Endothelial cell of umbilical vein (primary cell): Measurements from ENCODE around the gene DHX30. TPM values are rescaled to one million over a fixed set of nuclear protein-coding genes. Genes with fewer than 3 reads are reported as not detected.

ENCODE experiments used
- BruUV-seq: library from RNA; stranded (reverse); fragments of 400-500 nt; replicated peaks from 2 replicates; lab custom pipeline; 2021; lab: Mats Ljungman, UMichigan
- CTCF ChIA-PET: fragments of 300-600, 350-600 bp; sonication (Branson Sonifier 250); formaldehyde crosslinking; loops from one replicate; lab custom pipeline; 2021; ENCODE audit warnings: antibody characterized with exemption, inconsistent platforms; lab: Charles Lee
- POLR2A ChIA-PET: fragments of 300-600, 350-600 bp; sonication (Branson Sonifier 250); formaldehyde crosslinking; loops from one replicate; lab custom pipeline; 2021; ENCODE audit warnings: antibody characterized with exemption, inconsistent platforms; lab: Charles Lee
- DNase-seq: peaks from one replicate; pipeline ENCODE4 v3.0.0-alpha.2; 2011; ENCODE audit warnings: low read depth, low spot score
- FAIRE-seq: peaks from 2 replicates; lab custom pipeline; 2011; peaks lifted over from hg19 to GRCh38; lab: Jason Lieb, UNC
- H2AFZ ChIP-seq: 2 replicates; pipeline ENCODE4 v1.6.0; 2012; ENCODE audit warnings: low read depth, low read length, control low read depth, inconsistent platforms
- H3K27ac ChIP-seq: 2 replicates; pipeline ENCODE4 v1.5.1; 2011; ENCODE audit warnings: low read depth, mild to moderate bottlenecking, control low read depth, low read length, moderate library complexity; ENCODE audit not compliant: insufficient read depth
- H3K27me3 ChIP-seq, 2 experiments: 2 replicates each; pipeline versions ENCODE4 v1.6.0 to v1.6.1; 2011; ENCODE audit warnings: low read length in 2 of 2, mixed read lengths in 1 of 2; ENCODE audit not compliant: control insufficient read depth in 2 of 2, insufficient read depth in 2 of 2
- H3K36me3 ChIP-seq, 2 experiments: 2 replicates in 1 of 2; 3 replicates in 1 of 2; pipeline ENCODE4 v1.5.1; 2011; ENCODE audit warnings: low read length in 2 of 2, mild to moderate bottlenecking in 1 of 2, moderate library complexity in 1 of 2; ENCODE audit not compliant: control insufficient read depth in 2 of 2, insufficient read depth in 2 of 2; ENCODE audit errors: extremely low read depth in 1 of 2
- H3K4me1 ChIP-seq: 3 replicates; pipeline ENCODE4 v1.5.1; 2011; ENCODE audit warnings: mild to moderate bottlenecking, low read length; ENCODE audit not compliant: control insufficient read depth, insufficient read depth; ENCODE audit errors: extremely low read depth
- H3K4me2 ChIP-seq: 2 replicates; pipeline ENCODE4 v1.6.1; 2011; ENCODE audit warnings: low read length, control low read depth, mixed read lengths; ENCODE audit not compliant: insufficient read depth
- H3K4me3 ChIP-seq, 3 experiments: fragments of 200-600 bp in 1 of 3; sonication (generic), shearing (Covaris generic) in 1 of 3; replicated peaks in 1 of 3; 2 replicates each; pipeline ENCODE4 v1.5.1; 2011 to 2016; ENCODE audit warnings: control low read depth in 3 of 3, low read length in 3 of 3, mild to moderate bottlenecking in 2 of 3, inconsistent platforms in 1 of 3, low read depth in 1 of 3, moderate library complexity in 1 of 3; ENCODE audit not compliant: insufficient read depth in 1 of 3
- H3K79me2 ChIP-seq: 2 replicates; pipeline ENCODE4 v1.6.0; 2012; ENCODE audit warnings: low read length, inconsistent platforms; ENCODE audit not compliant: control insufficient read depth, insufficient read depth
- H3K9ac ChIP-seq: replicated peaks from 2 replicates; pipeline ENCODE3; 2011; ENCODE audit warnings: low read length, control low read depth; ENCODE audit not compliant: insufficient read depth; ENCODE audit errors: extremely low read depth
- H3K9me1 ChIP-seq: replicated peaks from 3 replicates; pipeline ENCODE4 v1.6.0; 2011; ENCODE audit warnings: mild to moderate bottlenecking, low read length; ENCODE audit not compliant: control insufficient read depth, insufficient read depth; ENCODE audit errors: extremely low read depth
- H3K9me3 ChIP-seq: replicated peaks from 2 replicates; pipeline ENCODE4 v1.5.1; 2012; ENCODE audit warnings: low read length, inconsistent platforms; ENCODE audit not compliant: control insufficient read depth, insufficient read depth
- H4K20me1 ChIP-seq: replicated peaks from 2 replicates; pipeline ENCODE3; 2011; ENCODE audit warnings: mild to moderate bottlenecking, low read length; ENCODE audit not compliant: control insufficient read depth, insufficient read depth; ENCODE audit errors: extremely low read depth
- EZH2 ChIP-seq: IDR thresholded peaks from 2 replicates; pipeline ENCODE4 v1.6.1; 2012; ENCODE audit warnings: borderline replicate concordance, low read depth, mild to moderate bottlenecking, moderate library complexity, low read length, inconsistent platforms; ENCODE audit not compliant: severe bottlenecking
- FOS ChIP-seq: IDR thresholded peaks from 2 replicates; pipeline ENCODE4 v1.6.1; 2011; ENCODE audit warnings: mild to moderate bottlenecking, low read length, moderate library complexity, borderline replicate concordance; ENCODE audit not compliant: insufficient read depth
- GATA2 ChIP-seq: IDR thresholded peaks from 2 replicates; pipeline ENCODE4 v1.7.0; 2011; ENCODE audit warnings: low read depth, mild to moderate bottlenecking, moderate library complexity, mixed read lengths, low read length; ENCODE audit not compliant: insufficient read length, insufficient read depth
- JUN ChIP-seq: IDR thresholded peaks from 2 replicates; pipeline ENCODE4 v1.6.1; 2011; ENCODE audit warnings: borderline replicate concordance, low read depth; ENCODE audit not compliant: insufficient read length, insufficient read depth
- MAX ChIP-seq: IDR thresholded peaks from 2 replicates; pipeline ENCODE4 v1.6.1; 2011; ENCODE audit not compliant: insufficient read depth, insufficient read length
- MYC ChIP-seq: IDR thresholded peaks from one replicate; pipeline ENCODE4 v1.6.1; 2011; ENCODE audit warnings: mild to moderate bottlenecking, low read depth, low read length
- POLR2A ChIP-seq: IDR thresholded peaks from 2 replicates; pipeline ENCODE4 v1.6.1; 2012; ENCODE audit warnings: low read depth, mild to moderate bottlenecking, control low read depth, low read length
- POLR2AphosphoS5 ChIP-seq: IDR thresholded peaks from 2 replicates; pipeline ENCODE4 v1.6.1; 2012; ENCODE audit warnings: low read depth, mild to moderate bottlenecking, control low read depth, low read length, moderate library complexity; ENCODE audit not compliant: insufficient read depth
- dilution Hi-C: fragments of 300-500 bp; cut with MboI; formaldehyde crosslinking; loops from one replicate; pipeline ENCODE4 v1.15.0; 2019; ENCODE audit warnings: low sequenced_read_pairs; ENCODE audit not compliant: extremely low pct_ligation_motif_present
- intact Hi-C: fragments of 100-400 bp; cut with micrococcal nuclease; formaldehyde crosslinking; loops from one replicate; pipeline ENCODE4 v1.10.0; 2022
- polyA plus RNA-seq, 4 experiments: library from polyadenylated mRNA; depleted of rRNA in 3 of 4; stranded (reverse) in 3 of 4; unstranded in 1 of 4; fragments of >200 nt; gene quantifications; 2 replicates each; pipeline versions ENCODE4 v1.2.1 to v1.2.3, GENCODE V29; 2011 to 2012; ENCODE audit warnings: missing spikeins in 1 of 4
- total RNA-seq: library from RNA; stranded (reverse); gene quantifications from 2 replicates; pipeline ENCODE4 v1.2.3, GENCODE V29; 2021
- TF ChIP-seq, protein P1 (sequence below), 2 donors: IDR thresholded peaks; 1 replicate in 1 of 2; 2 replicates in 1 of 2; pipeline ENCODE4 v1.5.1; 2011; ENCODE audit warnings: low read length in 2 of 2, mild to moderate bottlenecking in 2 of 2, moderate library complexity in 2 of 2, control low read depth in 1 of 2, inconsistent platforms in 1 of 2, low read depth in 1 of 2; ENCODE audit not compliant: insufficient read depth in 1 of 2; ENCODE audit errors: extremely low read depth in 1 of 2

DHX30 gene
- total and polyA plus RNA-seq, 2 donors (not counting 3 experiments of a cell fraction or from before 2014, with no cell fraction given): 79.0 to 86.9 TPM

DNA sequence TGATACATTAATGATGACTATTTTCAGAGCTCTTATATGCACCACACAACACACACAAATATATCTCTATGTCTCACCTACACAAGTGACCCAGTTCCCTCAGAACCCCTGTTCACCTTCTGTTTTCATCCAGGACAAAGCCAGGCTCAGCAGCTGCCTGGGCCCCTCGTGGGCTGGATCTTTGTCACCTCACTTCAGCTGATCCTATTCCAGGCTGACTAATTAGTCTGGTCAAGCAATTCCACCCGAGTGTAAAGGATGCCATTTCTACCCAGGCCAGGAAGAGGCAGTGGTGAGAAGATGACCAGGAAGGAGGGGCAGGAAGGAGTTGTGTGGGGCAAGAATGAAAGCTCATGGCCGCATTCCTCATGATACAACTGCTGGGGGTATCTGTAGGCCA, 62.3 kb downstream of the DHX30 start:
- Histone ChIP-seq H3K27me3 (no peaks in the 10 kb centered on the region), H3K27ac (no peak overlapping the region), H3K9ac (no peak overlapping the region), H2AFZ (no peak overlapping the region), H3K4me1 (no peaks in the 10 kb centered on the region), H3K9me1 (no peaks in the 10 kb centered on the region), H3K9me3 (no peaks in the 10 kb centered on the region), H3K79me2 (no peaks in the 10 kb centered on the region), H3K4me3 (no peak overlapping the region), H3K4me2 (no peak overlapping the region), H4K20me1 (no peaks in the 10 kb centered on the region), H3K36me3 (peaks cover 13 to 38% of the 10 kb centered on the region in 2 experiments)
- BruUV-seq: no TSS peak
- peak; percentile 12 for FAIRE-seq
- dilution Hi-C loops: no loop called here
- DNase-seq: no peak
- TF ChIP-seq, protein P1, sequence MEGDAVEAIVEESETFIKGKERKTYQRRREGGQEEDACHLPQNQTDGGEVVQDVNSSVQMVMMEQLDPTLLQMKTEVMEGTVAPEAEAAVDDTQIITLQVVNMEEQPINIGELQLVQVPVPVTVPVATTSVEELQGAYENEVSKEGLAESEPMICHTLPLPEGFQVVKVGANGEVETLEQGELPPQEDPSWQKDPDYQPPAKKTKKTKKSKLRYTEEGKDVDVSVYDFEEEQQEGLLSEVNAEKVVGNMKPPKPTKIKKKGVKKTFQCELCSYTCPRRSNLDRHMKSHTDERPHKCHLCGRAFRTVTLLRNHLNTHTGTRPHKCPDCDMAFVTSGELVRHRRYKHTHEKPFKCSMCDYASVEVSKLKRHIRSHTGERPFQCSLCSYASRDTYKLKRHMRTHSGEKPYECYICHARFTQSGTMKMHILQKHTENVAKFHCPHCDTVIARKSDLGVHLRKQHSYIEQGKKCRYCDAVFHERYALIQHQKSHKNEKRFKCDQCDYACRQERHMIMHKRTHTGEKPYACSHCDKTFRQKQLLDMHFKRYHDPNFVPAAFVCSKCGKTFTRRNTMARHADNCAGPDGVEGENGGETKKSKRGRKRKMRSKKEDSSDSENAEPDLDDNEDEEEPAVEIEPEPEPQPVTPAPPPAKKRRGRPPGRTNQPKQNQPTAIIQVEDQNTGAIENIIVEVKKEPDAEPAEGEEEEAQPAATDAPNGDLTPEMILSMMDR (IDR thresholded peaks at IDR 0.05; ENCODE audit: extremely low read depth in 1 of 2, insufficient read depth in 1 of 2, low read depth in 1 of 2, low read length in 2 of 2): no peak
- TF ChIP-seq POLR2A (no peak), GATA2 (no peak), MYC (no peak), POLR2AphosphoS5 (no peak), EZH2 (no peak), MAX (no peak), JUN (no peak), FOS (no peak)
- intact Hi-C loops: no loop called here
- ChIA-PET CTCF (interaction anchor here (0.8 to 3.5 kb wide), 7 partner anchors 8 to 293 kb away, joined by 3 to 24 read pairs (median 6); no protein-coding TSS in a partner anchor), POLR2A (no interaction called here)
